WTC11 (cell line): ENCODE measurements around the gene DNPH1. TPM values are rescaled to one million over a fixed set of nuclear protein-coding genes. Genes with fewer than 3 reads are reported as not detected.

Source experiments
- ATAC-seq: fragments of 200-7000 bp; cut with Tn5 transposase; 2 replicates; pipeline ENCODE4 v1.10.0; 2021; ENCODE audit warnings: mild to moderate bottlenecking, moderate library complexity
- CTCF ChIA-PET: fragments of 300-600 bp; sonication (Branson Sonifier 250); formaldehyde crosslinking; loops from one replicate; lab custom pipeline; 2021; ENCODE audit warnings: antibody characterized with exemption; lab: Charles Lee
- POLR2A ChIA-PET: fragments of 350-600 bp; sonication (Branson Sonifier 250); formaldehyde crosslinking; loops from one replicate; lab custom pipeline; 2021; ENCODE audit warnings: antibody characterized with exemption; lab: Charles Lee
- DNase-seq: peaks from one replicate; pipeline ENCODE4 v3.0.0; 2021; ENCODE audit warnings: low spot score
- H3K27ac Mint-ChIP-seq: 2 replicates; pipeline ENCODE4 v1.8.0; 2021; ENCODE audit warnings: mixed read lengths
- H3K27me3 Mint-ChIP-seq: 2 replicates; pipeline ENCODE4 v1.8.0; 2021; ENCODE audit warnings: low read depth, mild to moderate bottlenecking, moderate library complexity, mixed read lengths
- H3K36me3 Mint-ChIP-seq: 2 replicates; pipeline ENCODE4 v1.8.0; 2021; ENCODE audit warnings: mixed read lengths
- H3K4me1 Mint-ChIP-seq: 2 replicates; pipeline ENCODE4 v1.8.0; 2022; ENCODE audit warnings: mixed read lengths
- H3K4me3 Mint-ChIP-seq: 2 replicates; pipeline ENCODE4 v1.8.0; 2021; ENCODE audit warnings: mild to moderate bottlenecking, moderate library complexity, mixed read lengths
- H3K9me3 Mint-ChIP-seq: 2 replicates; pipeline ENCODE4 v1.8.0; 2021; ENCODE audit warnings: mixed read lengths
- ATF3 ChIP-seq: sonication (generic); formaldehyde crosslinking; conservative IDR thresholded peaks from 2 replicates; pipeline ENCODE4 v1.8.1; 2022; ENCODE audit warnings: mild to moderate bottlenecking, missing genetic modification reagents
- ATF6 ChIP-seq: sonication (generic); formaldehyde crosslinking; IDR thresholded peaks from 2 replicates; pipeline ENCODE4 v1.8.1; 2023; ENCODE audit warnings: mild to moderate bottlenecking, missing genetic modification reagents
- ESRRA ChIP-seq: sonication (generic); formaldehyde crosslinking; IDR thresholded peaks from 2 replicates; pipeline ENCODE4 v1.8.1; 2022; ENCODE audit warnings: mild to moderate bottlenecking, missing genetic modification reagents, borderline replicate concordance
- GRHL2 ChIP-seq: fragments of 250-450 bp; sonication (Bioruptor Pico); IDR thresholded peaks from 2 replicates; pipeline ENCODE4 v1.8.0; 2022; ENCODE audit warnings: mild to moderate bottlenecking, moderate library complexity; ENCODE audit not compliant: insufficient replicate concordance, severe bottlenecking
- MAX ChIP-seq: sonication (generic); formaldehyde crosslinking; IDR thresholded peaks from 2 replicates; pipeline ENCODE4 v1.8.0; 2022; ENCODE audit warnings: mild to moderate bottlenecking, missing genetic modification reagents
- OVOL2 ChIP-seq: fragments of 250-450 bp; sonication (Bioruptor Pico); IDR thresholded peaks from 2 replicates; pipeline ENCODE4 v1.9.0; 2021; ENCODE audit warnings: mild to moderate bottlenecking, borderline replicate concordance
- PRDM15 ChIP-seq: sonication (generic); formaldehyde crosslinking; IDR thresholded peaks from 2 replicates; pipeline ENCODE4 v1.8.0; 2022; ENCODE audit warnings: missing genetic modification reagents
- SMAD3 ChIP-seq: sonication (generic); formaldehyde crosslinking; IDR thresholded peaks from 2 replicates; pipeline ENCODE4 v1.8.0; 2022; ENCODE audit warnings: missing genetic modification reagents, mild to moderate bottlenecking, borderline replicate concordance
- SMAD4 ChIP-seq: sonication (generic); formaldehyde crosslinking; IDR thresholded peaks from 2 replicates; pipeline ENCODE4 v1.8.0; 2022; ENCODE audit warnings: mild to moderate bottlenecking, missing genetic modification reagents
- SP1 ChIP-seq: sonication (generic); formaldehyde crosslinking; conservative IDR thresholded peaks from 2 replicates; pipeline ENCODE4 v1.8.1; 2022; ENCODE audit warnings: missing genetic modification reagents
- TCF7 ChIP-seq: sonication (generic); formaldehyde crosslinking; IDR thresholded peaks from 2 replicates; pipeline ENCODE4 v1.8.0; 2022; ENCODE audit warnings: mild to moderate bottlenecking, low read depth, missing genetic modification reagents, moderate library complexity
- ZMAT4 ChIP-seq: fragments of 250-450 bp; sonication (Bioruptor Pico); IDR thresholded peaks from 2 replicates; pipeline ENCODE4 v1.9.0; 2021; ENCODE audit warnings: mild to moderate bottlenecking
- ZNF232 ChIP-seq: sonication (generic); formaldehyde crosslinking; IDR thresholded peaks from 2 replicates; pipeline ENCODE4 v1.8.0; 2022; ENCODE audit warnings: mild to moderate bottlenecking, missing genetic modification reagents
- ZNF263 ChIP-seq: sonication (generic); formaldehyde crosslinking; IDR thresholded peaks from 2 replicates; pipeline ENCODE4 v1.8.1; 2022; ENCODE audit warnings: low read depth, mild to moderate bottlenecking, moderate library complexity, missing genetic modification reagents
- ZNF281 ChIP-seq: sonication (generic); formaldehyde crosslinking; IDR thresholded peaks from 2 replicates; pipeline ENCODE4 v1.8.0; 2023; ENCODE audit warnings: mild to moderate bottlenecking, missing genetic modification reagents
- ZNF423 ChIP-seq: fragments of 250-450 bp; sonication (Bioruptor Pico); IDR thresholded peaks from 2 replicates; pipeline ENCODE4 v2.1.2; 2022; ENCODE audit warnings: mild to moderate bottlenecking, moderate library complexity
- total RNA-seq: library from RNA; stranded (reverse); gene quantifications from 3 replicates; pipeline ENCODE4 v1.2.3, GENCODE V29; 2021

The DNPH1 gene
- total RNA-seq, 1 experiment from 2014 or later, result 48.4 TPM

- TF ChIP-seq TCF7 (CRISPR knock-in tag) (no peak), MAX (CRISPR knock-in tag) (no peak), GRHL2 (CRISPR knock-in tag) (no peak), SP1 (CRISPR knock-in tag) (no peak), ATF6 (no peak), ZNF263 (no peak), ZNF232 (CRISPR knock-in tag) (no peak), ZMAT4 (CRISPR knock-in tag) (no peak), ESRRA (CRISPR knock-in tag) (no peak), SMAD3 (no peak), ZNF281 (CRISPR knock-in tag) (no peak), ATF3 (no peak), SMAD4 (CRISPR knock-in tag) (no peak)
- H3K4me3 Mint-ChIP-seq, result no peak overlapping the region
- ATAC-seq (no peak), DNase-seq (no peak)
- H3K4me1 Mint-ChIP-seq, result peaks cover 27% of the 10 kb centered on the region
- ChIA-PET CTCF (interaction anchor here (3.3 kb wide), 1 partner anchor 20 kb away, joined by 47 read pairs; the partner anchor contains the start of gene DNPH1), POLR2A (no interaction called here)
- H3K9me3 Mint-ChIP-seq, result no peaks in the 10 kb centered on the region
- peaks cover 23% of the 10 kb centered on the region for H3K27me3 Mint-ChIP-seq
- no peaks in the 10 kb centered on the region for H3K36me3 Mint-ChIP-seq
- no peak overlapping the region for H3K27ac Mint-ChIP-seq
Measured at GRCh38 chr6:43248791-43249190, 19.5 kb upstream of the DNPH1 start.

GRCh38 chr6:43248101-43248500, 18.8 kb upstream of the DNPH1 start:
- ChIA-PET POLR2A (no interaction called here), CTCF (interaction anchor here (1.2 to 3.3 kb wide), 2 partner anchors 16 to 19 kb away, joined by 4 to 47 read pairs; partner anchors contain the start of gene DNPH1)
- peaks cover 23% of the 10 kb centered on the region for H3K27me3 Mint-ChIP-seq
- TF ChIP-seq OVOL2 (CRISPR knock-in tag), result no peak
- TF ChIP-seq PRDM15 (CRISPR knock-in tag), result 0 out of 2 replicates have a peak, but pooled peaks have one; percentile 20
- no peak for TF ChIP-seq ZNF423 (CRISPR knock-in tag)
- H3K4me3 Mint-ChIP-seq, result peak overlapping the region; percentile 92
- DNase-seq (no peak), ATAC-seq (no peak)
- peaks cover 27% of the 10 kb centered on the region for H3K4me1 Mint-ChIP-seq
- no peaks in the 10 kb centered on the region for H3K36me3 Mint-ChIP-seq
- no peaks in the 10 kb centered on the region for H3K9me3 Mint-ChIP-seq
- no peak overlapping the region for H3K27ac Mint-ChIP-seq
